G401 (cell line): ENCODE results near the gene LHX6. TPM values are rescaled to one million over a fixed set of nuclear protein-coding genes. Genes with fewer than 3 reads are reported as not detected.

Source experiments
- DNase-seq: peaks from one replicate; pipeline ENCODE4 v3.0.0-alpha.2; 2015; ENCODE audit warnings: low spot score
- in situ Hi-C: cut with HindIII; loops from 2 replicates; pipeline ENCODE4 v1.10.0; 2016; ENCODE audit warnings: low sequenced_read_pairs, mixed read lengths
- total RNA-seq: library from RNA; depleted of rRNA; stranded (reverse); fragments of >200 nt; shearing (Covaris generic); gene quantifications from 2 replicates; pipeline ENCODE4 v1.2.3, GENCODE V29; 2014

The LHX6 gene
- total RNA-seq, 1 experiment from 2014 or later = 34.8 TPM

DNA sequence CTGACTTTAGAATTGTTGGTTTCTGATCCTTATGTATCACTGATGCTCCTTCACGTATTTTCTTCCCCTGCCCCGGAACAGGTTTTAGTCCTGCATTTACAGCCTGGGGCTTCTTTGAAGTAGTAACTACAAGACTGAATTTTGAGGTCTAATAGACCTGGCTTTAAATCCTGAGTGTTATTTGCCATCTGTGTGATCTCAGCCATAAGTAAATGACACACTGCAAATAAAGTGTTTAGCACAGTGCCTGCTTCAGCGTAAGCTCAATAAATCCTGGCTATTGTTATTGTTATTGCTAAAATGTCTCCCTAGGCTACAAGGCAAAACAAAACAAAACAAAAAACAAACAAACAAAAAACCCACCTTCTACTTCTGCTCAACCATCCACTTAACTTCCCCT is 15.6 kb upstream of the LHX6 start:
- no peak for DNase-seq
- in situ Hi-C loops = no loop called here

DNA sequence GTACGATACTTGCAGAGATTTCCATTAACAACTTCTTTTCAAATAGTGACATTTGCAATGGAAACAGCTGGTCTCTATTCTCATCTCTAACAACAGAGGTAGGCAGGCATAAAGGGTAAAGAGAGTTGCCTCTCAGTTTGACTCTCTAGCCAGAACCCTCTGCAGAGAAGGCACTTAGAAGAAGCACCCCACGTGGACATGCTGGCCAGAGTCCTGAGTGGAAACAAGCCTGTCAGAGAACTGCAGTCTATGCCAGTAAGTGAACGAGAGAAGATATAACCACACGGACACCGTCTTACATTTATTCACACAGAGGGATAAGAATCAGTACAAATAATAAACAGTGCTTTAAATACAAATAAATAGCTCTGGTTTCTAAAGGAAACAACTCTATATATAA is 11.0 kb upstream of the LHX6 start:
- in situ Hi-C loops = no loop called here

GRCh38 chr9:122236681-122237080 is 7.9 kb upstream of the LHX6 start:
- in situ Hi-C loops = no loop called here

More for the DNA sequence above, 11.0 kb upstream of the LHX6 start:
- peak; percentile 27 for DNase-seq

DNA sequence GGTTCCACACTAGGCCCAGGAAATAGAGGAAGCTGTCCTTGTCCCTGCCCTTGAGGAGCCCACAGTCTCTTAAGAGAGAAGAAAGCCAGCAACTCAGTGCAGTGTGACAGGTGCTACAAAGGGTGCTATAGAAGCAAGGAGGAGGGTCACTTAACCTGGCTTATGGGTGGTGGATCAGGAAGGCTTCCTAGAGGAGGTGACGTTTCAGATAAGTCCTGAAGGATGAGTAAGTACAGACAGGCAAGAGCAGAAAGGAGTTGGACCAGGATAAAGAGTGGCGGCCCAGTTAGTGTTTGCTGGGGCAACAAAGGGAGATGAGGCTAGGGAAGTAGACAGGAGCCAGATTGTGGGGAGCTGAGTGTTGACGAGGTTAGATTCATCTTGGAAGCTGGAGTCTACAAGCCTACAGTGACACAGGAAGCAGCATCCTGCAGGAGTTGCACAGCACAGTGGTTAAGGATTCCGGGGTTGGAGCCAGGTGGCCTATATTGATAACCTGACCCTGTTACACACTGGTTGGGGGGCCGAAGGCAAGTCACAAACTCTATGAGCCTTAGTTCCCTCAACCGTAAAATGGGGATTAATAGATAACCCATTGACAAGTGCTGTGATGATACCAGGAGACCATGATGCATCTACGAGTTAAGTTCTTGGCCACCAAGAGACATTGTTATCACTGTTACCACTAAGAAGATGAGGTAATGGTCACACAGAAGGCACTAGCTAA is 5.4 kb upstream of the LHX6 start:
- no peak for DNase-seq
- in situ Hi-C loops = loop anchor here (5.0 kb wide), 1 partner anchor 68 kb away; no protein-coding TSS in a partner anchor

More at GRCh38 chr9:122236681-122237080, 7.9 kb upstream of the LHX6 start:
- DNase-seq = no peak

GRCh38 chr9:122232796-122233306 is 4.1 kb upstream of the LHX6 start:
- no peak for DNase-seq
- in situ Hi-C loops = loop anchor here (5.0 kb wide), 1 partner anchor 69 kb away; no protein-coding TSS in a partner anchor

DNA sequence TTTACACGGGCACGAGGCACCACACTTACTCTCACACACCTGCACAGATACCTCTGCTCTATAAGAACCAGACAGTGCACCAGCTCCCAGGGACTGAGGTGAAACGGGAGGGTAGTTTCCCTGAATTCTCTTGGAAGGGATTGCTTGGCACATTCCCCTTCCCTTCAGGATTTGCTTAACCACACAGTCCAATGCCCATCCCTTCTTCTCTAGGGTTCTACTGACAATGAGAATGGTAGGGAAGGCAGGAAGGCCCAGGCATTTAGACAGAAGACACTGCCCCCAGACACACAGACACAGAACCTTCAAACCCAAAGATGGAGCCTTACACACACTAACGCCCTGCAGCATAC is 704 bp upstream of the LHX6 start:
- in situ Hi-C loops = no loop called here
- no peak for DNase-seq

DNA sequence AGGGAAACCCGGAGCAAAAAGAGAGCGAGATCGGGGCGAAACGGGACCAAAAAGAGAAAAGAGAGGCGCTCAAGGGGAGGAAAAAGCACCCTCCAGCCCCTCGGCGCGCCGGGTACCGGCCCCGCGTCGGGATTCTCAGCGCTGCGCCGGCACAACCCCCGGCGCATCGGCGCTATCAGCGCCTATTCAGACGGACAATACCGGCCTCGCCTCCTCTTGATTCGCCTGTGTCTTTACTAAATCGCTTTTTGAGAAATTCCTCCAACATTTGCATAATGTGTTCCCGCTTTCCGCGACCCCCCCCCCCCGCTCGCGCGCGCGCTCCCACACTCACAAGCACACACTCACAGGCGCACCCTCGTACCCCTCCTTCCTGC is 578 bp downstream of the LHX6 start:
- no peak for DNase-seq
- in situ Hi-C loops = no loop called here

DNA sequence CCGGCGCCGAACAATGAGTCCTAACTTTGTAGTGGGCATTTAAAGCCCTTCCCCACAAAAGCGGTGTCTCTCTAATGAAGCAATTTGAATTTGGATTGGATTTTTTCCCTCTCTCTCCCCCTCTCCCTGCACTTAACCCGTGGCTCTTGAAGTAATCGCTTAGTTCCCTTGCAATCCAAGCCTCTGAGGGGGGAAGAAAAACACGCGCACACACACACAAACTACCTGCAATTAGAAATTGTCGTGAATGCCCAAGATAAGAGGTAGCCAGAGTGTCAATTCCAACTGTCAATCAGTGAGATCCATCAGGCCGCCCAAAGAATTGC is 1.2 kb downstream of the LHX6 start:
- in situ Hi-C loops = no loop called here
- DNase-seq = no peak

DNA sequence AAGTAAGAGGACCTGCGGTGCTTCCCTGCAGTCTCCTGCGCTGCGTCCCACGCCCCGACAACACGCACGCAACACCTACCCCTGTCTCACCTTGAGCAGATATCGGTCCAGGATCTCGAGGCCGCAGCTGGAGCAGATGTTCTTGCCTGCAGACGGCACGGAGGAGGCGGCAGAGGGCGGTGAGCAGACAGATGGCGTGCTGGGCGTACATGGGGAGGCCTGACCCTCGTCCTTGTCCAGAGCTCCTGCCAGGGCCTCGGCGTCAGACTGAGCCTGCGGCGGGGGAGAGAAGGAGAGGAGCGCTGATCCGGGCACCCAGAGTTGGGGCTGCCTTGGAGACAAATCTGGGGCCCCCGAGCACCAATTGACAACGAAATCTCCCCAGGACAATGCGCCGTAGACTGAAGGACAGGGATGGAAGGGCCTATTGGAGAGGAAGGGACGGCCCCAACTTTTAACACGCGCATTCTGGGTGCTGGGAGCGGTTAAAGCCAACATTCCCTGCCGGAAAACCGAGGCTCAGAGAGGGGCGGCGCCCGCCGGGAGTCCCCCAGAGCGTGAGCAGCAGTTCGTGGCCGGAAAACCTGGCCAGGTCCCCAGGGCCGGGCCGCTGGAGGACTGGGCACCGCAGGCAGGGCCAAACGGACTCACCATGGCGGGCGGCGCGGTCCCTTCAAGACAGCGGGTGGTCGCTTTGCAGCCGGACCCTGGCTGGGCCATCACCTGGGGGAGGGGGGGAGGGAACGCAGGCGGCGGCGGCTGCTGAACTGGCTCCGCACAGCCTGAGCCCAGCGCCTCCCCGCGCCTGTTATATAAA is 1.8 kb downstream of the LHX6 start:
- in situ Hi-C loops = no loop called here
- no peak for DNase-seq

- in situ Hi-C loops = no loop called here
- no peak for DNase-seq
Observed at GRCh38 chr9:122226142-122226757, 2.5 kb downstream of the LHX6 start.

GRCh38 chr9:122225312-122226141 is 3.2 kb downstream of the LHX6 start:
- no peak for DNase-seq
- in situ Hi-C loops = no loop called here

DNA sequence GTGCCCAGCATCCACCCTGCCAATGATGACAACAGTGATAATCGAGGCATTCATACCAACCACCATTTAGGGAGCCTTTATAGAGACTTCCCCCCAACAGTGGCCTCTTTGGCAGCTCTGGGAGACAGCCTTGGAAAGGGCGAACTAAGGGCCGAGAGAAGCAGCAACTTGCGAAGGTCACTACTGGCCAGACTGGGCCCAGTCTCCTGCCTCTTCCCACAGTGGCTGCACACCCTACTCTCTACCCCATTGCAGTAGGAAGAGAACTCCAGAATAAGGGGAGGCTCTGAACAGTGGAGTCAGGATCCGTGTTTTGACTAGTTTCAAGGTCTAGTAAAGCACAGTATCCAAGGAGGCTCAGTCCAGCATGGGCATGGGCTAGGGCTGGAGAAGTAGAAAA is 5.3 kb downstream of the LHX6 start:
- in situ Hi-C loops = no loop called here
- DNase-seq = no peak

- no peak for DNase-seq
- in situ Hi-C loops = no loop called here
Observed at GRCh38 chr9:122222791-122223190, 6.0 kb downstream of the LHX6 start.

- DNase-seq = no peak
- in situ Hi-C loops = no loop called here
Observed at GRCh38 chr9:122221183-122221811, 7.5 kb downstream of the LHX6 start.

DNA sequence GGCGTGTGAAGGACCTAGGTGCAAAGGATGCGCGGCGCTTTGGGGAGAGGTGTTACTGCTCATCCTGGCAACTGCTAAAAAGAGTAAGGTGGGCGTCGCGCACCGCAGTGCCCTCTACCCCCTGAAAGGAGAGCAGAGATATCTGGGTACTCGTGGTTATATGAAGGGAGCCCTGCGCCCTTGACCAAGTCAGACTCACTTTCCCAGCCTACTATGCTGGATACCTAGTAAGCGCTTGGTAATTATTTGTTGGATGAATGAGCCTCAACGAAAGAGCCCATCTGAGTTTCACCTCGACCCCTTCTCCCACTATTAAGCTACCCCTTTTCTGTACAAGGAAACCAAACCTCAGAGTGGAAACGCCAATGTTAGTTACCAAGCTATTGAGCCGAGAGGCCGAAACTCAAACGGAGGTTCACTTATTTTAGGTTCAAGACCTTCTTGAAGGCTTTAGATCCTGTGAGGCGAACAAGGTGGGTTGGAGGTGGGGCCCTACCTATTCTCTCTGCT is 8.0 kb downstream of the LHX6 start:
- in situ Hi-C loops = no loop called here
- no peak for DNase-seq

GRCh38 chr9:122219856-122220672 is 8.7 kb downstream of the LHX6 start:
- no peak for DNase-seq

DNA sequence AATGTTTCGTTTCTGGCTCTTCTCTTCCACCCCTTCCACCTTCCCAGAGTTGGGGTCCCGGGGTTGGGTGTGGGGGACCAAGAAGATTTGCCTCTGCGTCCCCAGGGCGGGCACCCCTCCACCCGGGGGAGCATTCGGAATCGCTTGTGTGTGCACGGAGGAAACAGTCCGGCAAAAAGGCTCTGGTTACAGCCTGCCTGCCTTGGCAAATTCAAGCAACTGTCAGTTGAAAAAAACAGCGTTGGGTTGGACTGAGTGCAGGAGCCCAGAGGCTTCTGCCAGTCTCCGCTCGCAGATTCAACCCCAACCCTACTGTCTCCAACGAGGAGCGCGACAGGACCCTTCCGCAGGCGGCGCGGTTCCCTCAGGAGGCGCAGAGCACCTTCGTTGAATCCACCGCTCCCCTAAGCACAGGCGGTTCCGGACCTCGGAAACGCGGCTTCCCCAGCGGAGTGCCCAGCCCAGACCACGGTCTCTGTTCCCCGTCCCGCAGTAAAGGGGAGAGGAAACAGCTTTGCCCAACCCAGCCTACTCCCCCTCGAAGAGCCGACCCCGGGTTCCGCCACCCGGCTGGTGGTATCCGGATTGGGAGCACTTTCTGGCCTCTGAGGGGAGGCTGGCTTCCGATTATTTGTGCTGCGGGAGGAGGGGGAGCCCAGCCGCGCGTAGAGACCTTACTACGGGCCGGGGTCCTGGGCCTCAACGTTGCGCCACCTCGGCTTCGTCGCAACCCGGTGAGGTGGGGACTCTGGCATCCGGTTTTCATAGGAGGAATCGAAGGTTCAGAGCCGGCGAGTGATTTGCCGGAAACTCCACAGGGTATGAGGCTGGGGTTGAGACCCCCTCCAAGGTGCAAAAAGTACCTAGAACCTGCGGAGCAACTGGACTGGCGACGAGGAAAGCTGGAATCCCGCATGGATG is 9.6 kb downstream of the LHX6 start:
- DNase-seq = no peak
- in situ Hi-C loops = no loop called here

More at GRCh38 chr9:122219856-122220672, 8.7 kb downstream of the LHX6 start:
- in situ Hi-C loops = no loop called here
